Activated CD4-positive, alpha-beta T cell treated with anti-CD3 and anti-CD28 coated beads, Interleukin-2, amount 50 U/mL, for 1 hour (primary cell): ENCODE data around the gene FITM2.

Source experiments
- DNase-seq: peaks from one replicate; pipeline ENCODE4 v3.0.0-alpha.2; 2020

The FITM2 gene

DNA sequence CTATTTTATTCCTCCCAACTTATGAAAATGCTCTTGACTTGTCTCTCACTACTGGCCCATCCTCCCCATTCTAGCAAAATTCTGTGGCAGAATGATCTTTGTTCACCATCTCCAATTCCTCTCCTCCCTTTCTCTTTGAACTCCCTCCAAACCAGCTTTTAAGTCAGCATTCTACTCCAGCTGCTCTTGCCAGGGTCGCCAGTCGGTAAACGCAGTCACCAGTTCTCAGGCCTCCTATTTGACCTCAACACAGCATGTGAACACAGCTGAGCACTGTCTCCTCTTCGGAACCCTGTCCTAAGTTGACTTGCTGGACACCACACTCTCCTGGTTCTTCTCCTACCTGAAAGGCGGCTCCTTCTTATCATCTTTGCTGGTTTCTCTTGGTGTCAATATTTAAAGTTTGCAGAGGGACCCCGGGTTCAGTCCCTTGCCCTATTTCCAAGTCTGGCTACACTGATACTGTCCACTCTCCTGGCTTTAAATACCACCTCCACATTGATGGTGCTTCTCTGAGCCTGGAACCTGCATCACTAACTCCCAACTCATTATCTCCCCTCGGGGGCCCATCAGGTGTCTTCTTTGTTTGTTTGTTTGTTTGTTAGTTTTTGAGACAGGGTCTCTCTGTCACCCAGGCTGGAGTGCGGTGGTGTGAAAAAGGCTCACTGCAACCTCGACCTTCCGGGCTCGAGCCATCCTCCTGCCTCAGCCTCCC, 36.5 kb downstream of the FITM2 start:
- no peak for DNase-seq

DNA sequence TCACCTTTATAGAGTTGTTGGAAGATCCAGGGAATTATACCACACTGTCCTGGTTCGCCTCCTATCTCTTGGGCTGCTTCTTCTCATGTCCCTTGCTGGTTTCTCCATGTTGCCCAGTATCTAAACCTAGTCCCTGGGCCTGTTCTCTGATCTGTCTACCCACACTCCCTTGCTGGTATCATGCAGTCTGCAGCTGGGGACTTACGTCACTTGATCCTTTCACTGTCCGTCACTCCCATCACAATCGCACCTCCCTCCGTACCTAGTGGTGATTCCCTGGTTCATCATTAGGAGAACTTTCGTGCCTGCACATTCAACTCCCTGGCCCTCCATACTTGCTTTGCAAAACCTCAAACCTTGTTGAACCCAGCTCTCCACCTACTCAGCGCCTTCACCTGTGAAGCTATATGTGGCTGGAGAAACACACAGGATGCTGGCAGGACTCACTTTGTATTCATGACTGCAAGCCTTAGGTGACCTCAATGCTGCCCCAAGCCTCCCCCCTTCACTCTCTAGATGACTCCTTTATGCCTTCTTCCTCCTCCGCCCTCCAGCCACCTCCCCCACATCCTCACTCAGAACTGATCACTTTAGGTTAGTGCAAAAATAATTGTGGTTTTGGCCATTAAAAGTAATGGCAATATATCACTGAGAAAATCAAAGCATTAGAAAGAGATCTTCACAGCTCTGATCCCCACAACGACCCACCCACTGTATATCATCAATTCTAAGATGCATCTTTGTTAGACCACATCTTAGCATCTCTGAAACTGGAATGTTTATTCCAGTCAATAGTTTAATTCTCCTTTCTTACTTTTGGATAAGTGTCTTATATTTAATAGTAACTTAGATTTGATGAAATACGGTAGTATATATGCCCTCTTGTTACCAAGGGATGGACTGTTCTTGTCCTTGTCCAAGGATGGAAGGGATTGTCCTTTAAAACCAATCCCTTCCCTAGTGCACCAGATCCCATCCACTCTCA, 37.5 kb downstream of the FITM2 start:
- no peak for DNase-seq

DNA sequence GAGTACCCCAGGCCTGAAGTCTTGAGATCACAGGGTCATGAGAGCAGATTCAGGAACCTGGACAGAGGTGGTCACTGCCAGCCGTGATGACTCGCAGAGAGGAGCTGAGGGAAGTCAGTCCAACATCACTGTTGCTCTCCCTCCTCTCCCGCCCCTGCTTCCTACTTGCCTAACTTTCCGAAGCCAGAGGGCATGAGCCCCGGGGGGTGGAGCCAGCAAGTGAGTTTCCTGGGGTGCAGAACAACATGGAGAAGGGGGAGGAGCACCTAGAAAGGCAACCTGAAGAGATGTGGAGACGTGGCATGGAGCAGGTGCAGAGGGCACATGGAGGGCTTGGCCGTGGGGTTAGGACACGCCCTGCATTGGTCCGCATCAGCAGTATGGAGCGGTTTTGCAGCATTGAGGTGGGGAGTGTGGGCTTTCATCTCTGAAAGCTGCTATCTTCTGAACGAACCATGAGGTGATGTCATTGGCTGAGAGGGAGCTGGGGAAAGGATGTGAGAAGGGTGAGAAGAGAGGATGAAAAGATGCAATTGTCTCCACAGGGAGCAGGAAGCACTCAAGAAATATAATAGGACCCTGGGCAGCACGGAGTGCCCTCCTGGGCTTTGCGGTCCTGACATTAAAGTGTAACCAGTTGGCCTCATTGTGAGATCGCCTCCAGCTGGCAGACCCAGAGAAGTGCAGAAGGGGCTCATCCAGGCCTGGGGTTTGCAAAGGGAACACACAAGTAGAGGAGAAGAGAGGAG, 38.9 kb downstream of the FITM2 start:
- DNase-seq, result no peak

DNA sequence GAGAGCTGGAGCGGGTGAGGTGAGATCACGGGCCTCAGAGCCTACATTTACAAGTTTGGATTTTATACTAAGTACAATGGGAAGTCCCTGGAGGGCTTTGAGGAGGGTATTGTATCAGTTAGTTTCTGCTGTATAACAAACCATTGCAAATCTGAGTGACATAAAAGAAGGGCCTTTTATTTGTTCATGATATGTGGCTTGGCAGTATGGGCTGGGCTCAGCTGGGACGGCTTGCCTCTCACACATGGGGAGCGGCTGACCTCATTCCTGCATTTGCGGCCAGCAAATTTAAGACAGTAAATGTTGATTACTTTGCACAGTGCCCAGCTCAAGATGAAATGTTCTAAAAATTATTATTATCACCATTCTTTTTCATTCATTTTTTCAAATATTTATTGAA, 42.2 kb downstream of the FITM2 start:
- no peak for DNase-seq

DNA sequence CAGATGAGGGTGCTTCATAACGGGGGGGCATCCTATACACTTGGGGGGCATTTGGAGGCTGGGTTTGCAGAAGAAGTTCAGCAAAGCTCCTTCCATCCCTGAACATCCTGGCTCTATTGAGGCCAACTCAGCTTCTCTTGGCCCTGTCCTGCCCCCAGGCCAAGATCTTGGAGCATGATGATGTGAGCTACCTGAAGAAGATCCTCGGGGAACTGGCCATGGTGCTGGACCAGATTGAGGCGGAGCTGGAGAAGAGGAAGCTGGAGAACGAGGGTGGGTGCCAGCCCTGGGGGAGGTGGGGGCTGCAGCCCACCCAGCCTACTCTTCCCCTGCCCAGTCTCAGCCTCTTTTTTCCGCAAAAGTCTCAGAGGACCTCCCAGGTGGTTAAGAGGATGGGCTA, 46.7 kb downstream of the FITM2 start:
- no peak for DNase-seq

DNA sequence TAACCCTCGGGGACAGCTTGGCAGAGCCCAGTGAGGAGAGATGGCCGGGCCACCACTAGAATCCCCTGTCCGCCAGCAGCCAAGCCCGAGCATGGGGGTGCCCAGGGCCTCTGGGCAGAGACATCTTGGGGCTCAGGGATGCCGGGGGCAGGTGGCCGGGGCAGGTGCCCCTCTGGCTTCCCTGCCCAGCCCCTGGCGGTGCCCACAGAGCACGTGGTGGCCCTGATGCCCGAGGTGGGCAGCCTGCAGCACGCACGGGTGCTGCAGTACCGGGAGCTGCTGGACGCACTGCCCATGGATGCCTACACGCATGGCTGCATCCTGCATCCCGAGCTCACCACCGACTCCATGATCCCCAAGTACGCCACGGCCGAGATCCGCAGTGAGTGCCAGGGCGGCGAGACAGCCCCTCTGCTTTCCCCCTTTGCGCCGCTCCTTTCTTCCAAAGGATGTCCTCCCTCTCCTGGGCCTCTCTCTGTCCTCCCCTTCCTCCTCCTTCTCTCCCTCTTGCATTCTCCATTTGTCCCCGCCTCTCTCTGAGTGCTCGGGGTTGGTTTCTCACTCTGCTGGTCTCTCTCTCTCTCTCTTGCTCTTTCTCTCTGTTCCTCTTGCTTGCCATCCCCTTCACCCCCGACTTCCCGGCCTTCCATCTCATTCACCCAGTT, 52.6 kb downstream of the FITM2 start:
- DNase-seq, result no peak

DNA sequence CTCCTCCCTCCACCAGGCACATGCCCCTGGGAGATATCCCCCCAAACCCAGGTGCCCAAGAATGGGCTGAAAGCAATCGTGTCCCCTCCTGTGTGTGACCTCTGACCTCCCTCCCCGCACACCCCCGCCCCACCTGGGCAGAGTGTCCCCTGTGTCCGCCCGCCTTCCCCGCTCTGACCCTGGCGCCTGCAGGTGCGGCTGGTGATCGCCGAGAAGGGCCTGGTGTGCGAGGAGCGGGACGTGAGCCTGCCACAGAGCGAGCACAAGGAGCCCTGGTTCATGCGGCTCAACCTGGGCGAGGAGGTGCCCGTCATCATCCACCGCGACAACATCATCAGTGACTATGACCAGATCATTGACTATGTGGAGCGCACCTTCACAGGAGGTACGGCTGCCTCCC, 54.0 kb downstream of the FITM2 start:
- DNase-seq, result no peak

DNA sequence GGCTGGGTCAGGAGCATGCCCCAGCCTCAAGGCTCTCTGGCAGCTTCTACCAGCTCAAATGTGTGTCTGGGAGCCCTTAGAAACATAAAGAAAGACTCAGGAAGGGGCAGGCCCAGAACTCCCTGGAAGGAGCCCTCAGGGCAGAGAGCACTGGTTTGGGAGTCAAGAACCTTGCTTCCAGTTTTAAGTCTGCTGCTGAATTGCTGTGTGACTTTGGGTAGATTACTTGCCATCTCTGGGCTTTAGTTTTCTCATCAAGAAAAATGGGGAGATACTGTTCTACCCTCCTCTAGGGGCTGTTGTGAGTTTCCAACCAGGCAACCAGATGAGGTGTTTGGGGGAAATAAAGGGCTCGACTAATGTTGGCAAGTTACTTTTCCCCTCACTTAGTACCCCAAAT, 55.1 kb downstream of the FITM2 start:
- DNase-seq, result no peak

DNA sequence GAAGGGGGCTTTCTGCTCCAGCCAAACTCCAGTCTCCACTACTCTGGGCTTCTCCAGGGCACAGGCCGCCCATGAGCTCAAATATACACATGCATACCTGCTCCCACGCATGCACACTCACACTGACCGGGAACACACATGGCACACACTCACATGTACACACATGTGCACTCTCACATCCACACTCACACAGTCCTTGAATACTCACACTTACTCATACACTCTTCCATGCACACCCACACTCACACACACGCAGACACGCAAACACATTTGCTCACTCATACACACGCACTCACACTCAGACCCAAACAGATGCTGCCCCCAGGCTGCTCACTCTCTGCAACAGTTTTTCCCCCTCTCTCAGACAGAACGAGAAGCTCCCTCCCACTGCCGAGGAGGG, 56.9 kb downstream of the FITM2 start:
- DNase-seq, result no peak

DNA sequence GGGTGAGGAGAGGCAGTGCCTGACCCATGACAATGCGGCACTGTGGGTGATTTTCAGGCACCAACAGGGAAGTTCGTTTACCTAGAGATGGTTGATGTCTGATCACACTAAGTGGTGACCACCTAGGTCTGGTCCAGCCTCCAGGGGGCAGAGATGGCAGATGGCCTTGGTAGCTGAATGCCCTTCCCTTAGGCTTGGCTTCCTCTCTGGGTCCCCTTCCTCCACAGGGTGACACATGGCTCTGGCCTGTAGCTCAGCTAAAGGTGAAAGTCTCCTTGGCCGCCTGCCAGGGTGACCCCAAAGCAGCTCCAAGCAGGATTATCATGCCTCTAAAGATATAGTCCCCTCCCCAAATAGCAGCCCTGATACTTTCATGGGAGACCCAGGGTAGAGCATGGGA, 57.5 kb downstream of the FITM2 start:
- no peak for DNase-seq
